ENCODE results near the gene NANOS2.
"Not testable (repeated sequence)": the region's sequence is repeated elsewhere in the genome, so short reads cannot be mapped to it uniquely, and the experiment has no call there.

Gene NANOS2

GRCh38 chr19:45881082-45881908 is 33.3 kb downstream of the NANOS2 start:
- TF ChIP-seq GATA1 (IDR thresholded peaks at IDR 0.05; ENCODE audit: low read depth, low read length) (no peak), POLR2A (IDR thresholded peaks at IDR 0.05; ENCODE audit: low read length) (no peak)
- DNase-seq, result no peak

GRCh38 chr19:45879971-45880370 is 34.6 kb downstream of the NANOS2 start:
- DNase-seq, result no peak
- TF ChIP-seq GATA1 (IDR thresholded peaks at IDR 0.05; ENCODE audit: low read depth, low read length) (no peak), POLR2A (IDR thresholded peaks at IDR 0.05; ENCODE audit: low read length) (no peak)

- TF ChIP-seq POLR2A (IDR thresholded peaks at IDR 0.05; ENCODE audit: low read length) (no peak), GATA1 (IDR thresholded peaks at IDR 0.05; ENCODE audit: low read depth, low read length) (no peak)
- DNase-seq, result no peak
These were observed 35.5 kb downstream of the NANOS2 start for GRCh38 chr19:45879055-45879454.

GRCh38 chr19:45878043-45878794 is 36.4 kb downstream of the NANOS2 start:
- TF ChIP-seq POLR2A (IDR thresholded peaks at IDR 0.05; ENCODE audit: low read length) (no peak), GATA1 (IDR thresholded peaks at IDR 0.05; ENCODE audit: low read depth, low read length) (no peak)
- DNase-seq, result no peak

GRCh38 chr19:45876411-45877197 is 38.0 kb downstream of the NANOS2 start:
- TF ChIP-seq GATA1 (IDR thresholded peaks at IDR 0.05; ENCODE audit: low read depth, low read length) (no peak), POLR2A (IDR thresholded peaks at IDR 0.05; ENCODE audit: low read length) (no peak)
- DNase-seq, result peak in 1 of 2 experiments; percentile 32

GRCh38 chr19:45876161-45876410 is 38.5 kb downstream of the NANOS2 start:
- DNase-seq, result no peak
- TF ChIP-seq POLR2A (IDR thresholded peaks at IDR 0.05; ENCODE audit: low read length), result no peak
- TF ChIP-seq GATA1 (IDR thresholded peaks at IDR 0.05; ENCODE audit: low read depth, low read length), result no peak

GRCh38 chr19:45874620-45874966 is 40.0 kb downstream of the NANOS2 start:
- DNase-seq, result no peak
- TF ChIP-seq POLR2A (IDR thresholded peaks at IDR 0.05; ENCODE audit: low read length) (no peak), GATA1 (IDR thresholded peaks at IDR 0.05; ENCODE audit: low read depth, low read length) (no peak)

GRCh38 chr19:45873219-45873772 is 41.3 kb downstream of the NANOS2 start:
- TF ChIP-seq POLR2A (IDR thresholded peaks at IDR 0.05; ENCODE audit: low read length) (no peak), GATA1 (IDR thresholded peaks at IDR 0.05; ENCODE audit: low read depth, low read length) (no peak)
- DNase-seq, result no peak

- TF ChIP-seq GATA1 (IDR thresholded peaks at IDR 0.05; ENCODE audit: low read depth, low read length) (no peak), POLR2A (IDR thresholded peaks at IDR 0.05; ENCODE audit: low read length) (no peak)
- DNase-seq, result no peak
These were observed 42.3 kb downstream of the NANOS2 start for GRCh38 chr19:45872095-45872919.

GRCh38 chr19:45870798-45871197 is 43.8 kb downstream of the NANOS2 start:
- TF ChIP-seq POLR2A (IDR thresholded peaks at IDR 0.05; ENCODE audit: low read length) (no peak), GATA1 (IDR thresholded peaks at IDR 0.05; ENCODE audit: low read depth, low read length) (no peak)
- DNase-seq, result no peak

- not testable (repeated sequence) for DNase-seq
These were observed 47.3 kb downstream of the NANOS2 start for GRCh38 chr19:45867241-45867640.

- TF ChIP-seq POLR2A (IDR thresholded peaks at IDR 0.05; ENCODE audit: low read length) (no peak), GATA1 (IDR thresholded peaks at IDR 0.05; ENCODE audit: low read depth, low read length) (no peak)
- DNase-seq, result no peak
These were observed 48.0 kb downstream of the NANOS2 start for GRCh38 chr19:45866400-45867176.

All from erythroblast (primary cell).